HL-60 (cell line): Measurements from ENCODE around the gene MOXD1.
A peak's percentile ranks its signal among the peaks of the same experiment; 100 is the strongest.
"Not testable (repeated sequence)": the region's sequence is repeated elsewhere in the genome, so short reads cannot be mapped to it uniquely, and the experiment has no call there.

Source experiments
- DNase-seq, 2 experiments: peaks; one replicate each; pipeline ENCODE4 v3.0.0-alpha.2; 2010 to 2020; ENCODE audit warnings: low read depth in 1 of 2, low spot score in 1 of 2
- H3K27ac ChIP-seq: fragments of 250-450 bp; sonication (Bioruptor Pico); replicated peaks from 2 replicates; pipeline ENCODE4 v1.5.1; 2020; ENCODE audit warnings: mild to moderate bottlenecking, moderate library complexity
- H3K27me3 ChIP-seq: fragments of 250-450 bp; sonication (Bioruptor Pico); 2 replicates; pipeline ENCODE4 v1.5.1; 2021; ENCODE audit warnings: mild to moderate bottlenecking, moderate library complexity; ENCODE audit not compliant: insufficient read depth, poor library complexity, severe bottlenecking
- H3K4me3 ChIP-seq: replicated peaks from 2 replicates; pipeline ENCODE4 v1.5.1; 2011; ENCODE audit warnings: mild to moderate bottlenecking, control low read depth, low read length; ENCODE audit not compliant: insufficient read depth
- CTCF ChIP-seq: IDR thresholded peaks from one replicate; pipeline ENCODE4 v1.5.1; 2011; ENCODE audit warnings: low read length, control low read depth, inconsistent platforms; ENCODE audit not compliant: insufficient read depth
- GABPA ChIP-seq: IDR thresholded peaks from 2 replicates; pipeline ENCODE4 v1.6.1; 2012; ENCODE audit warnings: low read depth
- POLR2AphosphoS5 ChIP-seq: IDR thresholded peaks from 2 replicates; pipeline ENCODE4 v1.6.1; 2012; ENCODE audit warnings: low read depth
- REST ChIP-seq: IDR thresholded peaks from 2 replicates; pipeline ENCODE4 v1.6.1; 2012; ENCODE audit warnings: low read depth; ENCODE audit not compliant: insufficient replicate concordance
- SPI1 ChIP-seq: IDR thresholded peaks from 2 replicates; pipeline ENCODE4 v1.6.1; 2012; ENCODE audit warnings: low read depth, mild to moderate bottlenecking, borderline replicate concordance

Gene MOXD1

GRCh38 chr6:132354517-132355167 lies 46.6 kb downstream of the MOXD1 start:
- DNase-seq = peak; percentile 67 to 89
- Histone ChIP-seq H3K27ac (peak overlapping the region; percentile 76), H3K4me3 (no peak overlapping the region), H3K27me3 (no peaks in the 10 kb centered on the region)
- TF ChIP-seq GABPA (no peak), SPI1 (peak; percentile 95), POLR2AphosphoS5 (peak; percentile 80)

GRCh38 chr6:132351986-132352385 lies 49.3 kb downstream of the MOXD1 start:
- H3K27me3 ChIP-seq = not testable (repeated sequence)

GRCh38 chr6:132348231-132348630 lies 53.0 kb downstream of the MOXD1 start:
- TF ChIP-seq REST (no peak), POLR2AphosphoS5 (no peak), SPI1 (no peak), GABPA (no peak), CTCF (no peak)
- no peak overlapping the region for H3K4me3 ChIP-seq
- DNase-seq = no peak
- no peak overlapping the region for H3K27ac ChIP-seq
- H3K27me3 ChIP-seq = no peaks in the 10 kb centered on the region

More at GRCh38 chr6:132351986-132352385, 49.3 kb downstream of the MOXD1 start:
- not testable (repeated sequence) for H3K4me3 ChIP-seq, H3K27ac ChIP-seq, DNase-seq

GRCh38 chr6:132344811-132345210 lies 56.5 kb downstream of the MOXD1 start:
- H3K4me3 ChIP-seq = no peak overlapping the region
- H3K27me3 ChIP-seq = no peaks in the 10 kb centered on the region
- no peak for DNase-seq
- TF ChIP-seq REST (no peak), SPI1 (no peak), CTCF (no peak), GABPA (no peak), POLR2AphosphoS5 (no peak)
- H3K27ac ChIP-seq = no peak overlapping the region

- TF ChIP-seq REST (no peak), CTCF (no peak), SPI1 (no peak), GABPA (no peak), POLR2AphosphoS5 (no peak)
- H3K4me3 ChIP-seq = no peak overlapping the region
Observed at GRCh38 chr6:132341646-132342045, 59.6 kb downstream of the MOXD1 start.

More at GRCh38 chr6:132341646-132342045, 59.6 kb downstream of the MOXD1 start:
- no peak for DNase-seq
- Histone ChIP-seq H3K27me3 (no peaks in the 10 kb centered on the region), H3K27ac (no peak overlapping the region)
